MM.1S (cell line): ENCODE results near the gene CTU1.

Experiments used
- DNase-seq: peaks from one replicate; pipeline ENCODE4 v3.0.0-alpha.2; 2015
- H2AFZ ChIP-seq: fragments of 300-600 bp; sonication (generic); 2 replicates; pipeline ENCODE4 v1.6.0; 2016; ENCODE audit warnings: antibody characterized with exemption, low read length
- H3F3A ChIP-seq: fragments of 300-600 bp; sonication (generic); 2 replicates; pipeline ENCODE4 v1.6.1; 2016; ENCODE audit warnings: mild to moderate bottlenecking, antibody characterized with exemption, low read length, moderate library complexity, mixed read lengths; ENCODE audit not compliant: insufficient read depth
- H3K27ac ChIP-seq: fragments of 300-600 bp; sonication (generic); 2 replicates; pipeline ENCODE4 v1.5.1; 2016; ENCODE audit warnings: mild to moderate bottlenecking, low read length
- H3K27me3 ChIP-seq: fragments of 300-600 bp; sonication (generic); replicated peaks from 2 replicates; pipeline ENCODE4 v1.6.0; 2016; ENCODE audit warnings: low read length; ENCODE audit not compliant: insufficient read depth
- H3K36me3 ChIP-seq: fragments of 300-600 bp; sonication (generic); replicated peaks from 2 replicates; pipeline ENCODE4 v1.6.1; 2016; ENCODE audit warnings: mild to moderate bottlenecking, low read length, mixed read lengths; ENCODE audit not compliant: insufficient read depth
- H3K4me1 ChIP-seq: fragments of 300-600 bp; sonication (generic); 2 replicates; pipeline ENCODE4 v1.6.1; 2016; ENCODE audit warnings: low read length, mixed read lengths
- H3K4me2 ChIP-seq: fragments of 300-600 bp; sonication (generic); 2 replicates; pipeline ENCODE4 v1.6.0; 2016; ENCODE audit warnings: low read depth, low read length
- H3K4me3 ChIP-seq: fragments of 300-600 bp; sonication (generic); 2 replicates; pipeline ENCODE4 v1.5.1; 2016; ENCODE audit warnings: low read length, mixed read lengths
- H3K79me2 ChIP-seq: fragments of 300-600 bp; sonication (generic); 2 replicates; pipeline ENCODE4 v1.6.1; 2016; ENCODE audit warnings: mixed run types, low read length, mixed read lengths
- H3K9ac ChIP-seq: fragments of 300-600 bp; sonication (generic); 2 replicates; pipeline ENCODE4 v1.6.1; 2016; ENCODE audit warnings: low read length, mixed read lengths
- H3K9me2 ChIP-seq: fragments of 300-600 bp; sonication (generic); replicated peaks from 2 replicates; pipeline ENCODE4 v1.6.1; 2016; ENCODE audit warnings: mild to moderate bottlenecking, low read length, mixed read lengths; ENCODE audit not compliant: insufficient read depth
- H3K9me3 ChIP-seq: fragments of 300-600 bp; sonication (generic); replicated peaks from 2 replicates; pipeline ENCODE4 v1.6.1; 2016; ENCODE audit warnings: mild to moderate bottlenecking, low read length, mixed read lengths; ENCODE audit not compliant: insufficient read depth
- H4K20me1 ChIP-seq: fragments of 300-600 bp; sonication (generic); 2 replicates; pipeline ENCODE4 v1.6.1; 2016; ENCODE audit warnings: mild to moderate bottlenecking, low read length, moderate library complexity, mixed read lengths; ENCODE audit not compliant: insufficient read depth
- CTCF ChIP-seq: fragments of 300-600 bp; sonication (generic); IDR thresholded peaks from 2 replicates; pipeline ENCODE4 v1.5.1; 2016; ENCODE audit warnings: antibody characterized with exemption, low read length, mixed read lengths
- EZH2 ChIP-seq: fragments of 300-600 bp; sonication (generic); optimal IDR thresholded peaks from 2 replicates; pipeline ENCODE3; 2017; ENCODE audit warnings: low read depth, mild to moderate bottlenecking, antibody characterized with exemption, low read length, mixed read lengths
- EZH2phosphoT487 ChIP-seq: fragments of 300-600 bp; sonication (generic); IDR thresholded peaks from 2 replicates; pipeline ENCODE4 v1.6.1; 2018; ENCODE audit warnings: antibody characterized with exemption, low read length

The CTU1 gene

GRCh38 chr19:51100601-51101000 is 7.6 kb downstream of the CTU1 start:
- TF ChIP-seq CTCF (no peak), EZH2phosphoT487 (no peak), EZH2 (no peak)
- DNase-seq: no peak
- no peak overlapping the region for H3K27ac ChIP-seq
- H3K9ac ChIP-seq: no peak overlapping the region
- no peaks in the 10 kb centered on the region for H3K4me1 ChIP-seq
- H3K9me2 ChIP-seq: no peaks in the 10 kb centered on the region
- peaks cover 15% of the 10 kb centered on the region for H3K79me2 ChIP-seq
- no peak overlapping the region for H2AFZ ChIP-seq
- H3K27me3 ChIP-seq: no peaks in the 10 kb centered on the region
- no peaks in the 10 kb centered on the region for H3K9me3 ChIP-seq
- no peaks in the 10 kb centered on the region for H3F3A ChIP-seq
- H4K20me1 ChIP-seq: no peaks in the 10 kb centered on the region
- no peak overlapping the region for H3K4me3 ChIP-seq
- H3K36me3 ChIP-seq: 0 out of 2 replicates have a peak, but pooled peaks cover 9% of the 10 kb centered on the region
- no peak overlapping the region for H3K4me2 ChIP-seq

- TF ChIP-seq CTCF (no peak), EZH2phosphoT487 (no peak), EZH2 (no peak)
Measured at GRCh38 chr19:51099047-51099382, 9.2 kb downstream of the CTU1 start.

GRCh38 chr19:51098365-51099046 is 9.7 kb downstream of the CTU1 start:
- no peak overlapping the region for H3K27ac ChIP-seq
- no peak overlapping the region for H2AFZ ChIP-seq
- no peaks in the 10 kb centered on the region for H3K4me1 ChIP-seq
- no peak overlapping the region for H3K4me2 ChIP-seq
- no peak overlapping the region for H3K9ac ChIP-seq
- DNase-seq: no peak
- no peaks in the 10 kb centered on the region for H3F3A ChIP-seq
- no peaks in the 10 kb centered on the region for H4K20me1 ChIP-seq
- TF ChIP-seq EZH2phosphoT487: no peak
- no peak for TF ChIP-seq EZH2
- TF ChIP-seq CTCF: no peak
- H3K9me3 ChIP-seq: no peaks in the 10 kb centered on the region
- no peaks in the 10 kb centered on the region for H3K27me3 ChIP-seq
- peaks cover 2% of the 10 kb centered on the region; the same call in 1 of the 2 replicates for H3K79me2 ChIP-seq
- no peak overlapping the region for H3K4me3 ChIP-seq
- H3K9me2 ChIP-seq: no peaks in the 10 kb centered on the region
- H3K36me3 ChIP-seq: 0 out of 2 replicates have a peak, but pooled peaks cover 9% of the 10 kb centered on the region

More at GRCh38 chr19:51099047-51099382, 9.2 kb downstream of the CTU1 start:
- no peak overlapping the region for H3K4me3 ChIP-seq
- H3K9me2 ChIP-seq: no peaks in the 10 kb centered on the region
- H3K36me3 ChIP-seq: 0 out of 2 replicates have a peak, but pooled peaks cover 9% of the 10 kb centered on the region
- H2AFZ ChIP-seq: no peak overlapping the region
- H3K79me2 ChIP-seq: peaks cover 5% of the 10 kb centered on the region; the same call in 1 of the 2 replicates
- no peak overlapping the region for H3K27ac ChIP-seq
- H4K20me1 ChIP-seq: no peaks in the 10 kb centered on the region
- no peak overlapping the region for H3K4me2 ChIP-seq
- no peaks in the 10 kb centered on the region for H3K4me1 ChIP-seq
- no peaks in the 10 kb centered on the region for H3K27me3 ChIP-seq
- no peaks in the 10 kb centered on the region for H3F3A ChIP-seq
- H3K9me3 ChIP-seq: no peaks in the 10 kb centered on the region
- DNase-seq: no peak
- no peak overlapping the region for H3K9ac ChIP-seq
